HL-60 (cell line): ENCODE results near the gene TIPRL.

Experiments
- DNase-seq, 2 experiments: peaks; one replicate each; pipeline ENCODE4 v3.0.0-alpha.2; 2010 to 2020; ENCODE audit warnings: low read depth in 1 of 2, low spot score in 1 of 2
- H3K27ac ChIP-seq: fragments of 250-450 bp; sonication (Bioruptor Pico); replicated peaks from 2 replicates; pipeline ENCODE4 v1.5.1; 2020; ENCODE audit warnings: mild to moderate bottlenecking, moderate library complexity
- H3K27me3 ChIP-seq: fragments of 250-450 bp; sonication (Bioruptor Pico); 2 replicates; pipeline ENCODE4 v1.5.1; 2021; ENCODE audit warnings: mild to moderate bottlenecking, moderate library complexity; ENCODE audit not compliant: insufficient read depth, poor library complexity, severe bottlenecking
- H3K4me3 ChIP-seq: replicated peaks from 2 replicates; pipeline ENCODE4 v1.5.1; 2011; ENCODE audit warnings: mild to moderate bottlenecking, control low read depth, low read length; ENCODE audit not compliant: insufficient read depth
- GABPA ChIP-seq: IDR thresholded peaks from 2 replicates; pipeline ENCODE4 v1.6.1; 2012; ENCODE audit warnings: low read depth
- POLR2AphosphoS5 ChIP-seq: IDR thresholded peaks from 2 replicates; pipeline ENCODE4 v1.6.1; 2012; ENCODE audit warnings: low read depth
- REST ChIP-seq: IDR thresholded peaks from 2 replicates; pipeline ENCODE4 v1.6.1; 2012; ENCODE audit warnings: low read depth; ENCODE audit not compliant: insufficient replicate concordance
- SPI1 ChIP-seq: IDR thresholded peaks from 2 replicates; pipeline ENCODE4 v1.6.1; 2012; ENCODE audit warnings: low read depth, mild to moderate bottlenecking, borderline replicate concordance
- TF ChIP-seq, protein P1 (sequence below): IDR thresholded peaks from one replicate; pipeline ENCODE4 v1.5.1; 2011; ENCODE audit warnings: low read length, control low read depth, inconsistent platforms; ENCODE audit not compliant: insufficient read depth

Gene TIPRL

GRCh38 chr1:168146626-168147025 lies 32.1 kb upstream of the TIPRL start:
- no peaks in the 10 kb centered on the region for H3K27me3 ChIP-seq
- no peak for DNase-seq
- no peak overlapping the region for H3K4me3 ChIP-seq
- H3K27ac ChIP-seq: peak overlapping the region; percentile 61
- TF ChIP-seq GABPA (no peak), POLR2AphosphoS5 (no peak), REST (no peak), SPI1 (no peak)
- TF ChIP-seq, protein P1, sequence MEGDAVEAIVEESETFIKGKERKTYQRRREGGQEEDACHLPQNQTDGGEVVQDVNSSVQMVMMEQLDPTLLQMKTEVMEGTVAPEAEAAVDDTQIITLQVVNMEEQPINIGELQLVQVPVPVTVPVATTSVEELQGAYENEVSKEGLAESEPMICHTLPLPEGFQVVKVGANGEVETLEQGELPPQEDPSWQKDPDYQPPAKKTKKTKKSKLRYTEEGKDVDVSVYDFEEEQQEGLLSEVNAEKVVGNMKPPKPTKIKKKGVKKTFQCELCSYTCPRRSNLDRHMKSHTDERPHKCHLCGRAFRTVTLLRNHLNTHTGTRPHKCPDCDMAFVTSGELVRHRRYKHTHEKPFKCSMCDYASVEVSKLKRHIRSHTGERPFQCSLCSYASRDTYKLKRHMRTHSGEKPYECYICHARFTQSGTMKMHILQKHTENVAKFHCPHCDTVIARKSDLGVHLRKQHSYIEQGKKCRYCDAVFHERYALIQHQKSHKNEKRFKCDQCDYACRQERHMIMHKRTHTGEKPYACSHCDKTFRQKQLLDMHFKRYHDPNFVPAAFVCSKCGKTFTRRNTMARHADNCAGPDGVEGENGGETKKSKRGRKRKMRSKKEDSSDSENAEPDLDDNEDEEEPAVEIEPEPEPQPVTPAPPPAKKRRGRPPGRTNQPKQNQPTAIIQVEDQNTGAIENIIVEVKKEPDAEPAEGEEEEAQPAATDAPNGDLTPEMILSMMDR: no peak

DNA sequence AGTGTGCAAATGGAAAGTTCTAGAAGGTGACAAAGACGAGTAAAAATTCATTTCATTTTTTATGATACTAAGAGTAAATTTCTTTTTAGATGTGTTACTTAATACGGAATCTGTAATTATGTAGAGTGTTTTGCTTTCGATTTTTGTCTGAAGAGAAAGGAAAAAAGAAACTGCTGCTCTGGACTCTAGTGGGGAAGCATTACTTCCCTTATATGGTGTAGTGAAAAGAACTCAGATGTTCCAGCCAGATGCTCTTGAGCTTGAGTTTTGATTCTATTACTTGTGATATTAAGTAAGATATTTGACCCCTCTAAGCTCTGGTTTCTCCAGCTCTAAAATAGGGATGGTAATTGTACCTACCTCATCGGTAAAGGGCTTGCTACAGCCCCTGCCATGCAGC lies 29.8 kb upstream of the TIPRL start:
- no peak for DNase-seq
- Histone ChIP-seq H3K27ac (no peak overlapping the region), H3K27me3 (no peaks in the 10 kb centered on the region), H3K4me3 (no peak overlapping the region)
- no peak for TF ChIP-seq SPI1
- no peak for TF ChIP-seq REST
- TF ChIP-seq GABPA: no peak
- TF ChIP-seq, protein P1: no peak
- TF ChIP-seq POLR2AphosphoS5: no peak

DNA sequence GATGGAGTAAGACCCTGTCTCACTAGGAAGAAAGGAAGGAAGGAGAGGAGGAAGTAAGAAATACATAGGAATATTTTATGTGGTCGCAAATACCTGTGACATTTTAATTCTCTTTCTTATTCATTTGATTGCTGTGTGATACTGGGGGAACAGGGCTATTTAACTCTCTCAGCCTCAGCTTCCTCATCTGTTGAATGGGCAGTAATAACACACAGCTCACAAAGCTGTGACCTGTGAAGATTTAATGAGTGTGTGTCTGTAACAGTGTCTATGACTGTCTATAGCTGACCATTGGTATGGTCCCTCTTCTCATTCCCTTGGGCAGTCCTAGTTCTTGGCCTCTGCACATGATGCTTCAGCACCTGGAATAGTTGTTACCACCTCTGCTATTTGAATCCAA lies 28.5 kb upstream of the TIPRL start:
- TF ChIP-seq REST (no peak), POLR2AphosphoS5 (no peak), SPI1 (no peak), GABPA (no peak)
- TF ChIP-seq, protein P1: no peak
- no peak overlapping the region for H3K4me3 ChIP-seq

More for the DNA sequence above, 28.5 kb upstream of the TIPRL start:
- H3K27me3 ChIP-seq: no peaks in the 10 kb centered on the region
- no peak for DNase-seq
- no peak overlapping the region for H3K27ac ChIP-seq
